Aorta (tissue), 5 donors: ENCODE data around the gene PROX2. TPM values are rescaled to one million over a fixed set of nuclear protein-coding genes. Genes with fewer than 3 reads are reported as not detected.

Source experiments
- ATAC-seq: fragments of 200-7000 bp; cut with Tn5 transposase; one replicate; pipeline ENCODE4 v1.9.1; 2022; ENCODE audit warnings: moderate library complexity; ENCODE audit not compliant: low FRiP score
- DNase-seq, 2 donors: peaks; one replicate each; pipeline ENCODE4 v3.0.0-alpha.2; 2020
- H3K27ac ChIP-seq, 2 donors: one replicate each; pipeline ENCODE4 v1.5.1; 2013; ENCODE audit warnings: low read length in 2 of 2, mild to moderate bottlenecking in 2 of 2, moderate library complexity in 2 of 2, control low read depth in 1 of 2, inconsistent platforms in 1 of 2, low read depth in 1 of 2
- H3K27me3 ChIP-seq, 2 donors: one replicate each; pipeline ENCODE4 v1.6.1; 2013; ENCODE audit warnings: control low read depth in 1 of 2, low read length in 1 of 2, mild to moderate bottlenecking in 1 of 2, moderate library complexity in 1 of 2; ENCODE audit not compliant: insufficient read depth in 2 of 2, control insufficient read depth in 1 of 2
- H3K36me3 ChIP-seq, 2 donors: one replicate each; pipeline ENCODE4 v1.6.1; 2013; ENCODE audit warnings: control low read depth in 1 of 2, low read length in 1 of 2, mild to moderate bottlenecking in 1 of 2; ENCODE audit not compliant: insufficient read depth in 2 of 2, control insufficient read depth in 1 of 2
- H3K4me1 ChIP-seq, 2 donors: one replicate each; pipeline ENCODE4 v1.6.1; 2013; ENCODE audit warnings: low read length in 2 of 2, control low read depth in 1 of 2, mild to moderate bottlenecking in 1 of 2, moderate library complexity in 1 of 2; ENCODE audit not compliant: insufficient read depth in 2 of 2, control insufficient read depth in 1 of 2
- H3K4me3 ChIP-seq, 2 donors: one replicate each; pipeline ENCODE4 v1.5.1; 2013; ENCODE audit warnings: low read length in 2 of 2, control low read depth in 1 of 2, mild to moderate bottlenecking in 1 of 2
- H3K9me3 ChIP-seq: one replicate; pipeline ENCODE4 v1.6.1; 2013; ENCODE audit warnings: mild to moderate bottlenecking, low read length; ENCODE audit not compliant: control insufficient read depth
- WGBS, 2 donors: extraction: QIAGEN DNeasy Blood & Tissue Kit; methylation state at CpG; one replicate each; pipeline ENCODE4 v1.1.7; 2013; 5-methylcytosine and 5-hydroxymethylcytosine counted together
- intact Hi-C, 2 donors: fragments of 100-400 bp; cut with DNase I; formaldehyde crosslinking; loops; one replicate each; pipeline versions ENCODE4 v1.14.2 to v1.15.0; 2022
- polyA plus RNA-seq, 2 donors: library from polyadenylated mRNA; stranded (reverse); fragments of 200-250 nt; gene quantifications; one replicate each; pipeline ENCODE4 v1.2.3, GENCODE V29; 2013
- total RNA-seq, 2 donors: library from RNA; stranded (reverse); fragmentation: NEBNext Ultra II Directional; extraction: Animal tissue kit (Norgen Biotek cat#: 25700); gene quantifications; one replicate each; pipeline ENCODE4 v1.2.1, GENCODE V29; 2021
- donor health status: healthy with polysubstance abuse.
- donor health status: Bipolar disorder and iron deficiency.
- donor health status: DM: no; HTN: no; CAD: no.
- donor health status: DM: no; HTN: no; CAD: no.
- donor health status: DM: yes; HTN: yes; CAD: no.

Gene PROX2
- total and polyA plus RNA-seq, 4 donors: not detected

- no peaks in the 10 kb centered on the region for H3K27me3 ChIP-seq
- peak; percentile 92 to 98 for DNase-seq
- H3K9me3 ChIP-seq: no peaks in the 10 kb centered on the region
- 27 to 31% methylated on average over 7 of the region's 7 CpGs for WGBS, 2 donors
- no peaks in the 10 kb centered on the region for H3K4me1 ChIP-seq
- H3K4me3 ChIP-seq: no peak overlapping the region
- intact Hi-C loops: loop anchor here (2.0 kb wide), 2 partner anchors 44 to 228 kb away; no protein-coding TSS in a partner anchor
- no peak overlapping the region for H3K27ac ChIP-seq
- no peaks in the 10 kb centered on the region for H3K36me3 ChIP-seq
- ATAC-seq: peak; percentile 85
Observed at GRCh38 chr14:74860899-74861733, 14.8 kb downstream of the PROX2 start.

GRCh38 chr14:74859757-74860552, 16.0 kb downstream of the PROX2 start:
- no peaks in the 10 kb centered on the region for H3K36me3 ChIP-seq
- ATAC-seq: no peak
- H3K9me3 ChIP-seq: no peaks in the 10 kb centered on the region
- no peak overlapping the region for H3K27ac ChIP-seq
- no peaks in the 10 kb centered on the region for H3K4me1 ChIP-seq
- H3K27me3 ChIP-seq: no peaks in the 10 kb centered on the region
- no peak for DNase-seq
- H3K4me3 ChIP-seq: no peak overlapping the region
- intact Hi-C loops: loop anchor here (2.0 kb wide), 2 partner anchors 45 to 229 kb away; no protein-coding TSS in a partner anchor
- WGBS, 2 donors: 58 to 74% methylated on average over 10 of the region's 10 CpGs

DNA sequence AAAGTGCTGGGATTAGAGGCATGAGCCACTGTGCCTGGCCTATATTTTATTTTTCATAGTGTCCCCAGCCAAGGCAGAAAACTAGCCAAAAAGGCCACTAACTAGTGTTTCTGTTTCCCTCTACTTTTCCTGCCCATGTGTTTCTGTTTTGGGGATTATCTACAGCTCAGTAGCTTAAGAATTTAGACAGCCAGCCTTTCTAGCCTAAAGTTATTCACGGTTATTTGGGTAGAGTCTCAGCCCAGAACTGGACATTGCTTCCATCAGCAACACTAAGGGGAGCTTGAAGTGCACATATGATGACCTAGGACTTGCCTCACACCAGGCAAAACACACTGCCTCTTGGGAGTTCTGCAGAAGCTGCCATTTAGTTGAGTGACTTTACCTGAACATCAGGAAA, 17.9 kb downstream of the PROX2 start:
- DNase-seq (no peak), ATAC-seq (no peak)
- Histone ChIP-seq H3K36me3 (no peaks in the 10 kb centered on the region), H3K27me3 (no peaks in the 10 kb centered on the region), H3K4me1 (no peaks in the 10 kb centered on the region), H3K4me3 (no peak overlapping the region), H3K9me3 (no peaks in the 10 kb centered on the region), H3K27ac (no peak overlapping the region)
- intact Hi-C loops: no loop called here
- 34 to 39% methylated on average over 1 of the region's 1 CpG for WGBS, 2 donors

- WGBS, 2 donors: 90 to 92% methylated on average over 1 of the region's 1 CpG
- intact Hi-C loops: no loop called here
- H3K4me1 ChIP-seq: no peaks in the 10 kb centered on the region
Observed at GRCh38 chr14:74856366-74856765, 19.6 kb downstream of the PROX2 start.

DNA sequence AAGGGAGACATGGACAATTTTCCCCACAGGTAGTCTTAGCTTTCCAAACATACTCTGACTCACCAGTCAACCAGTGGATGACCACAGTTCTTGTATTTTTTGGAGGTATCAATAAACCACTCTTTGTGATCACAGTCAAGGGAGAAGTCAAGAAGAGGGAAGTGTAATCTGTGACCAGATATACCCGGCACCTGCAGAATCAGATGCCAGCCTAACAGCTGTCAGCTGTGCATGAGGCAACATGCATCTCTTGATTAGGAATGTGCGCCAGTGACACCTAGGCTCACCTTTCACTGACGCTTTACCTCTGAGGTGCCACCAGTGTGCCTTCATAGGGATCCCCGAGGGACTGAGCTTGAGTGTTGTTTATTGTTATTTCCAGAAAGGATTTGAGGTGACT, 20.0 kb downstream of the PROX2 start:
- DNase-seq: no peak
- no peak overlapping the region for H3K4me3 ChIP-seq
- H3K4me1 ChIP-seq: no peaks in the 10 kb centered on the region
- intact Hi-C loops: no loop called here
- WGBS, 2 donors: 79 to 93% methylated on average over 4 of the region's 4 CpGs
- ATAC-seq: no peak
- no peaks in the 10 kb centered on the region for H3K36me3 ChIP-seq
- H3K27me3 ChIP-seq: no peaks in the 10 kb centered on the region
- H3K27ac ChIP-seq: no peak overlapping the region
- no peaks in the 10 kb centered on the region for H3K9me3 ChIP-seq

More at GRCh38 chr14:74856366-74856765, 19.6 kb downstream of the PROX2 start:
- no peaks in the 10 kb centered on the region for H3K9me3 ChIP-seq
- no peak overlapping the region for H3K27ac ChIP-seq
- no peaks in the 10 kb centered on the region for H3K27me3 ChIP-seq
- H3K4me3 ChIP-seq: no peak overlapping the region
- DNase-seq (no peak), ATAC-seq (no peak)
- H3K36me3 ChIP-seq: no peaks in the 10 kb centered on the region

DNA sequence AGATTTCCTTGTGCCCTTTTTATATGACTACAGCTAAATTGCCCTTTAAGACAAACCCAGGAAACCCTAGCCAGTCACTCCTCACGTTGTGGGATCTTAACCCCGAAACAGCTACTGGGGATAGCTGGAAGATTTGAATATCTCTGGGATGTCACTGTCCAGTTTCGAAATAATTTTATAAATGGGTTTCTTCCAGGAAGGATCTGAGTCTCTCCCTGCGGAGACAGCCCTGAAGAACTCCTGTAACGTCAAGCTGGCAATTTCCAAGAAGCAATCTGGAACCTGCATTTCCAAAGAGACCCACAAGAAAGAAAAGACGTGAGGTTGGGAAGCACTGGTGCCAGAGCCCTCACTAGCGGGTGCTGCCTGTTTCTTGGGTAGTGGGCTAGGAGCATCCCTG, 20.9 kb downstream of the PROX2 start:
- Histone ChIP-seq H3K36me3 (no peaks in the 10 kb centered on the region), H3K4me1 (no peaks in the 10 kb centered on the region), H3K27me3 (no peaks in the 10 kb centered on the region), H3K27ac (no peak overlapping the region), H3K9me3 (no peaks in the 10 kb centered on the region), H3K4me3 (no peak overlapping the region)
- no peak for ATAC-seq
- DNase-seq: no peak
- intact Hi-C loops: no loop called here
- WGBS, 2 donors: 82 to 83% methylated on average over 7 of the region's 7 CpGs

GRCh38 chr14:74853581-74853980, 22.4 kb downstream of the PROX2 start:
- intact Hi-C loops: no loop called here
- Histone ChIP-seq H3K4me3 (no peak overlapping the region), H3K4me1 (no peaks in the 10 kb centered on the region), H3K36me3 (no peaks in the 10 kb centered on the region), H3K9me3 (no peaks in the 10 kb centered on the region), H3K27me3 (no peaks in the 10 kb centered on the region), H3K27ac (no peak overlapping the region)
- 53 to 60% methylated on average over 4 of the region's 4 CpGs for WGBS, 2 donors
- ATAC-seq (no peak), DNase-seq (no peak)

DNA sequence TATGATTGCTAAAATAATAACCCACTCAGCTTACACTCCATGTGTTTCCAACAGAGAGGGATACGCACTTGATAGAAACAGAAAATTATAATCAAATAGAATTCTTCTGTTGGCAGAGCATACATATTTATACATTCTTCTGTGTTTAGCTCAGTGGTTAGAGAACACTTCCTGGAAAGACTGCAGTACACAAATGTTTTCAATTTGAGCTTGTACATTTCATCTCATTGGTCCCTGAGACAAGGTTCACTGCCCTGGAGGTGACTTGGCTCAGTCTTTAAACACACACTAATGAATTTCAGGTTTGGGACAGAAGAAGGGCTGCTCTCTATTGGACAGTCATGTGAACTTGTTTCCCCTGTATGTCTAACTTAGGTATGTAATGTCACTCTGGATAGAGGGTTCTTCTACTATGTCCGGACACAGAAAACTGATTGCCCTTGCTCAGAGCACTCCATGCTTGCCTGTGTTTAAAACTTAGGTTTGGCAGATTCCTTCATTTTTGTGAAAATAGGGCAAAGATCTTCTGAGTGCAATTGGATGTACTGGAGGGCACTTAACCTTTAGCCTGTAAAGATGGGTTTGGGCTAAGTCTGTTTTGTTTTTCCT, 22.9 kb downstream of the PROX2 start:
- H3K9me3 ChIP-seq: no peaks in the 10 kb centered on the region
- no peak for DNase-seq
- H3K27ac ChIP-seq: no peak overlapping the region
- intact Hi-C loops: no loop called here
- no peak overlapping the region for H3K4me3 ChIP-seq
- no peaks in the 10 kb centered on the region for H3K36me3 ChIP-seq
- ATAC-seq: no peak
- no peaks in the 10 kb centered on the region for H3K27me3 ChIP-seq
- no peaks in the 10 kb centered on the region for H3K4me1 ChIP-seq
- 12 to 15% methylated on average over 2 of the region's 2 CpGs for WGBS, 2 donors
